HG02938 (cell line): ENCODE data around the gene SLC7A10.
"Not testable (repeated sequence)": the region's sequence is repeated elsewhere in the genome, so short reads cannot be mapped to it uniquely, and the experiment has no call there.

Experiments used
- ATAC-seq: cut with Tn5 transposase; IDR thresholded peaks from one replicate; pipeline ENCODE4 v1.9.1; 2021; ENCODE audit warnings: mild to moderate bottlenecking, moderate library complexity; ENCODE audit not compliant: unreplicated experiment

SLC7A10 gene

GRCh38 chr19:33204136-33204973 lies 21.3 kb downstream of the SLC7A10 start:
- no peak for ATAC-seq

- ATAC-seq, result no peak
Observed at GRCh38 chr19:33203529-33203928, 22.1 kb downstream of the SLC7A10 start.

GRCh38 chr19:33202546-33203507 lies 22.8 kb downstream of the SLC7A10 start:
- no peak for ATAC-seq

- ATAC-seq, result no peak
Observed at GRCh38 chr19:33201886-33202545, 23.6 kb downstream of the SLC7A10 start.

- no peak for ATAC-seq
Observed at GRCh38 chr19:33201473-33201872, 24.2 kb downstream of the SLC7A10 start.

- ATAC-seq, result no peak
Observed at GRCh38 chr19:33199441-33200265, 26.0 kb downstream of the SLC7A10 start.

GRCh38 chr19:33198169-33198568 lies 27.5 kb downstream of the SLC7A10 start:
- ATAC-seq, result no peak

GRCh38 chr19:33197591-33198000 lies 28.1 kb downstream of the SLC7A10 start:
- no peak for ATAC-seq

- ATAC-seq, result no peak
Observed at GRCh38 chr19:33196446-33197193, 29.0 kb downstream of the SLC7A10 start.

GRCh38 chr19:33195645-33196347 lies 29.9 kb downstream of the SLC7A10 start:
- no peak for ATAC-seq

GRCh38 chr19:33194886-33195644 lies 30.6 kb downstream of the SLC7A10 start:
- no peak for ATAC-seq

GRCh38 chr19:33194532-33194885 lies 31.1 kb downstream of the SLC7A10 start:
- no peak for ATAC-seq

GRCh38 chr19:33193865-33194362 lies 31.7 kb downstream of the SLC7A10 start, which contains the start of gene LRP3:
Gene LRP3, plus strand, starts transcription at chr19:33194330. Its CDS starts 456 bp downstream, at chr19:33194786.
- ATAC-seq, result no peak

GRCh38 chr19:33193269-33193864 lies 32.3 kb downstream of the SLC7A10 start:
- no peak for ATAC-seq

- no peak for ATAC-seq
Observed at GRCh38 chr19:33192010-33192409, 33.6 kb downstream of the SLC7A10 start.

- no peak for ATAC-seq
Observed at GRCh38 chr19:33191501-33191900, 34.1 kb downstream of the SLC7A10 start.

- not testable (repeated sequence) for ATAC-seq
Observed at GRCh38 chr19:33191092-33191491, 34.6 kb downstream of the SLC7A10 start.

GRCh38 chr19:33189453-33189852 lies 36.2 kb downstream of the SLC7A10 start:
- no peak for ATAC-seq
